ENCODE results near the gene GABARAPL2.

DNA sequence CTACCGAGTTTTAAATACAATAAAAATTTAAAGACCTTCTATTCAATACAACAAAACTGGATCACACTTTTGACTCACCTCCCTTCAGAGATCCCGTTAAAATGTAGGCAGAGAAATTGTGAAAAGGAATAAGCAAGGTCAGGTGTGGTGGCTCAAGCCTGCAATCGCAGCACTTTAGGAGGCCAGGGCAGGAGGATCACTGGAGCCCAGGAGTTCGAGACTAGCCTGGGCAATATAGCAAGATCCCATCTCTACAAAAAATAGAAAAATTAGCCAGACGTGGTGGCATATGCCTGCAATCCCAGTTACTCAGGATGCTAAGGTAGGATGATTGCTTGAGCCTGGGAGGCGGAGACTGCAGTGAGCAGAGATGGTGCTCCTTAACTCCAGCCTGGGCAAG is 47.0 kb upstream of the GABARAPL2 start:
- no peak for TF ChIP-seq EZH2phosphoT487 (conservative IDR thresholded peaks at IDR 0.05; ENCODE audit: low read length)
- TF ChIP-seq, protein P1, sequence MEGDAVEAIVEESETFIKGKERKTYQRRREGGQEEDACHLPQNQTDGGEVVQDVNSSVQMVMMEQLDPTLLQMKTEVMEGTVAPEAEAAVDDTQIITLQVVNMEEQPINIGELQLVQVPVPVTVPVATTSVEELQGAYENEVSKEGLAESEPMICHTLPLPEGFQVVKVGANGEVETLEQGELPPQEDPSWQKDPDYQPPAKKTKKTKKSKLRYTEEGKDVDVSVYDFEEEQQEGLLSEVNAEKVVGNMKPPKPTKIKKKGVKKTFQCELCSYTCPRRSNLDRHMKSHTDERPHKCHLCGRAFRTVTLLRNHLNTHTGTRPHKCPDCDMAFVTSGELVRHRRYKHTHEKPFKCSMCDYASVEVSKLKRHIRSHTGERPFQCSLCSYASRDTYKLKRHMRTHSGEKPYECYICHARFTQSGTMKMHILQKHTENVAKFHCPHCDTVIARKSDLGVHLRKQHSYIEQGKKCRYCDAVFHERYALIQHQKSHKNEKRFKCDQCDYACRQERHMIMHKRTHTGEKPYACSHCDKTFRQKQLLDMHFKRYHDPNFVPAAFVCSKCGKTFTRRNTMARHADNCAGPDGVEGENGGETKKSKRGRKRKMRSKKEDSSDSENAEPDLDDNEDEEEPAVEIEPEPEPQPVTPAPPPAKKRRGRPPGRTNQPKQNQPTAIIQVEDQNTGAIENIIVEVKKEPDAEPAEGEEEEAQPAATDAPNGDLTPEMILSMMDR (IDR thresholded peaks at IDR 0.05; ENCODE audit: insufficient read depth, low read length, poor library complexity, severe bottlenecking), result no peak
